ENCODE measurements around the gene OPCML. TPM values are rescaled to one million over a fixed set of nuclear protein-coding genes. Genes with fewer than 3 reads are reported as not detected.
A peak's percentile ranks its signal among the peaks of the same experiment; 100 is the strongest.

Gene OPCML
- total RNA-seq, 1 donor from 2014 or later, result 2.7 TPM

DNA sequence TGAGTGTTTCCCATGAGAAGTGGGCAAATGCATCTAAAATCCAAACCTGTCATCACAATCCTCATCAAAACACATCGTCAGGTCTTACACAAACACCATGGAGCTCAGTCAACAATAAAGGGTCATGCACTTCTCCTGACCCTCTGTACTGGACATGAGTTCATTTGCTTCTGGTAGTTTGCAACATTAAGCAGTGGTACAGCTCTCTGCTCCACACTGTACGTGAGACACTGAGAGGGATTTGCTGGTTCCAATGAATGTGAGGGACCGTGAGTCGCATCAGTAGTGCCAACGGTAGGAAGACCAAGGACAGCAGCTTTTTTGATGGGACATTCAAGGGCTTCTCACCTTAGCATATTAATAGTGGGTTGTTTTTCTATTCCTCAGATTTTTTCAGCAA, 752.3 kb downstream of the OPCML start:
- H3K4me1 Mint-ChIP-seq (ENCODE audit: low read depth), result peaks cover 12% of the 10 kb centered on the region
- H3K9me3 Mint-ChIP-seq (ENCODE audit: low read depth), result peaks cover 4% of the 10 kb centered on the region
- no peaks in the 10 kb centered on the region for H3K27me3 Mint-ChIP-seq (ENCODE audit: low read depth)
- DNase-seq (ENCODE audit: low spot score), result no peak
- H3K27ac Mint-ChIP-seq (ENCODE audit: unreplicated experiment), result peak overlapping the region; percentile 39
- H3K36me3 Mint-ChIP-seq (ENCODE audit: low read depth), result no peaks in the 10 kb centered on the region
- TF ChIP-seq, protein P1, sequence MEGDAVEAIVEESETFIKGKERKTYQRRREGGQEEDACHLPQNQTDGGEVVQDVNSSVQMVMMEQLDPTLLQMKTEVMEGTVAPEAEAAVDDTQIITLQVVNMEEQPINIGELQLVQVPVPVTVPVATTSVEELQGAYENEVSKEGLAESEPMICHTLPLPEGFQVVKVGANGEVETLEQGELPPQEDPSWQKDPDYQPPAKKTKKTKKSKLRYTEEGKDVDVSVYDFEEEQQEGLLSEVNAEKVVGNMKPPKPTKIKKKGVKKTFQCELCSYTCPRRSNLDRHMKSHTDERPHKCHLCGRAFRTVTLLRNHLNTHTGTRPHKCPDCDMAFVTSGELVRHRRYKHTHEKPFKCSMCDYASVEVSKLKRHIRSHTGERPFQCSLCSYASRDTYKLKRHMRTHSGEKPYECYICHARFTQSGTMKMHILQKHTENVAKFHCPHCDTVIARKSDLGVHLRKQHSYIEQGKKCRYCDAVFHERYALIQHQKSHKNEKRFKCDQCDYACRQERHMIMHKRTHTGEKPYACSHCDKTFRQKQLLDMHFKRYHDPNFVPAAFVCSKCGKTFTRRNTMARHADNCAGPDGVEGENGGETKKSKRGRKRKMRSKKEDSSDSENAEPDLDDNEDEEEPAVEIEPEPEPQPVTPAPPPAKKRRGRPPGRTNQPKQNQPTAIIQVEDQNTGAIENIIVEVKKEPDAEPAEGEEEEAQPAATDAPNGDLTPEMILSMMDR (IDR thresholded peaks at IDR 0.05), result no peak
- no peak overlapping the region for H3K4me3 Mint-ChIP-seq (ENCODE audit: unreplicated experiment)

DNA sequence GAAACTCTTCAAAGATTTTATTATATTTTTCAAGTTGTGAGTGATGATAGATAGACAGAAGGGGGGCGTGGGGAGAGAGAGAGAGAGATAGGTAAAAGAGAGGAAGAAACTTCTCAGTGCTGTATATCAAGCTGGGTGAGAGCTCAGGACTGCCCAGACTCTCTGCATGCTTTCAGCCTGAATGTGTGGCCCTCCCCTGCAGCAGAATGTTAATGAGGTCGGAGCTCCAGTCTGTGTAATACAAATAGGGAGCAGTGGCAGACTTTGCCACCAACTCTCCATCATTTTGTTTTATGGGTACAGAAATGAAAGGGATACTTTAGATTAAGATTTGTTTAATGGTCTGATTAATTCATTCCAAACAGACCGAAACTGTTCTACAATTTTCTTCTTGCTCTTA, 752.8 kb downstream of the OPCML start:
- Mint-ChIP-seq H3K4me3 (ENCODE audit: unreplicated experiment) (no peak overlapping the region), H3K27me3 (ENCODE audit: low read depth) (no peaks in the 10 kb centered on the region), H3K36me3 (ENCODE audit: low read depth) (no peaks in the 10 kb centered on the region), H3K4me1 (ENCODE audit: low read depth) (peaks cover 12% of the 10 kb centered on the region), H3K27ac (ENCODE audit: unreplicated experiment) (no peak overlapping the region), H3K9me3 (ENCODE audit: low read depth) (peaks cover 4% of the 10 kb centered on the region)
- TF ChIP-seq, protein P1 (IDR thresholded peaks at IDR 0.05), result no peak
- no peak for DNase-seq (ENCODE audit: low spot score)

DNA sequence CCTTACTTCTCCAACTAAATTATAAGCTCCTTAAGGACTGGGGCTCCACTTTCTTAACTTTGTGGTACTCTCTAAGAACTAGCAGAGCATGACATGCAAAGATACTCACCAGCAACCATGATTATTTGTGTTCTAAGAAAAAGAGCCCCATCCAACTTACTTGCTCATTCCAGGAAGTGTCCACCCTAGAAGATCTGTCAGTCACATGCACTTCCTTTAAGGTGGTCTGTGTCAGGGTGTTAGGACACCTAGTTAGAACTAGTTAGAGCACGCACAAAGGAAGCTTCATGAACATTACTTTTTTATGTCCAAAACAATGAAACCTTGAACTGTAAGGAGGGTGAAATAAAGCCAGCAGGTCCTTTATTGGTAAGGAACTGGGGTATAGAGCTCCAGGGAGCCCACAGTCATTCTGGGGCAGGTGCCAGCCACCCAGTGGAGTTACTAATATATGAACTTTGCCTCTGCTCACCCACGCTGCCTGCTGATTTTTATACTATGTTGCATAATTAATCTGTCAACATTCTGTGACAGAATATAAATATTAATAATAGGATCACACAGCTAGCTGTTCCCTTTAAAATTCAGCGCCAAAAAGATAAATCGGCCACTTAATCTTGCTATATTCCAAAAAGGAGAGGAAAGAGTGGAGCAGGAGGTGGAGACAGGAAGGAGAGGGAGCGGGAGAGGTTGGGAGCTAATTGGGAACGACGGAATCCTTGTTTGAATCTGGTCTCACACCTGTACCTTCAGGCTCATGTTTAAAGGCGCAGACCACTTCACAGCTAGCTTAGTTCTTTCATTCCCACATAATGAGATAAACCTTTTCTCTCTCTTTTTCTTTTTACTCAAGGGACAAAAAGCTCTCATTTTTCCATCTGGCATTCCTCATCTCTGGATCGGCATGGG, 755.0 kb downstream of the OPCML start:
- TF ChIP-seq, protein P1 (IDR thresholded peaks at IDR 0.05), result no peak
- Mint-ChIP-seq H3K27ac (ENCODE audit: unreplicated experiment) (no peak overlapping the region), H3K27me3 (ENCODE audit: low read depth) (no peaks in the 10 kb centered on the region), H3K36me3 (ENCODE audit: low read depth) (no peaks in the 10 kb centered on the region), H3K9me3 (ENCODE audit: low read depth) (peaks cover 4% of the 10 kb centered on the region), H3K4me3 (ENCODE audit: unreplicated experiment) (no peak overlapping the region), H3K4me1 (ENCODE audit: low read depth) (peaks cover 18% of the 10 kb centered on the region)
- no peak for DNase-seq (ENCODE audit: low spot score)

- H3K27me3 Mint-ChIP-seq (ENCODE audit: low read depth), result no peaks in the 10 kb centered on the region
- no peak overlapping the region for H3K4me3 Mint-ChIP-seq (ENCODE audit: unreplicated experiment)
- TF ChIP-seq, protein P1 (IDR thresholded peaks at IDR 0.05), result no peak
- no peaks in the 10 kb centered on the region for H3K36me3 Mint-ChIP-seq (ENCODE audit: low read depth)
- no peak for DNase-seq (ENCODE audit: low spot score)
- no peak overlapping the region for H3K27ac Mint-ChIP-seq (ENCODE audit: unreplicated experiment)
- H3K9me3 Mint-ChIP-seq (ENCODE audit: low read depth), result peaks cover 4% of the 10 kb centered on the region
- H3K4me1 Mint-ChIP-seq (ENCODE audit: low read depth), result peaks cover 16% of the 10 kb centered on the region
Measured at GRCh38 chr11:132773751-132774150, 758.5 kb downstream of the OPCML start.

- Mint-ChIP-seq H3K27ac (ENCODE audit: unreplicated experiment) (no peak overlapping the region), H3K27me3 (ENCODE audit: low read depth) (no peaks in the 10 kb centered on the region), H3K9me3 (ENCODE audit: low read depth) (peaks cover 4% of the 10 kb centered on the region), H3K36me3 (ENCODE audit: low read depth) (no peaks in the 10 kb centered on the region), H3K4me3 (ENCODE audit: unreplicated experiment) (no peak overlapping the region), H3K4me1 (ENCODE audit: low read depth) (peaks cover 16% of the 10 kb centered on the region)
- TF ChIP-seq, protein P1 (IDR thresholded peaks at IDR 0.05), result no peak
- DNase-seq (ENCODE audit: low spot score), result no peak
Measured at GRCh38 chr11:132772703-132773545, 759.4 kb downstream of the OPCML start.
